ENCODE data around the gene NOTCH4. TPM values are rescaled to one million over a fixed set of nuclear protein-coding genes. Genes with fewer than 3 reads are reported as not detected.
A peak's percentile ranks its signal among the peaks of the same experiment; 100 is the strongest.

NOTCH4 gene
- total RNA-seq, 1 experiment from 2014 or later = 0.43 TPM

- Mint-ChIP-seq H3K4me3 (ENCODE audit: unreplicated experiment) (no peak overlapping the region), H3K27ac (ENCODE audit: unreplicated experiment) (no peak overlapping the region), H3K27me3 (ENCODE audit: insufficient read depth, unreplicated experiment) (no peaks in the 10 kb centered on the region), H3K36me3 (ENCODE audit: insufficient read depth, unreplicated experiment) (peaks cover 100% of the 10 kb centered on the region), H3K4me1 (ENCODE audit: low read depth, unreplicated experiment) (peaks cover 14% of the 10 kb centered on the region), H3K9me3 (ENCODE audit: unreplicated experiment) (no peaks in the 10 kb centered on the region)
- Histone ChIP-seq H3K4me1 (peaks cover 24% of the 10 kb centered on the region), H3K27me3 (replicated peaks; ENCODE audit: control insufficient read depth, insufficient read depth, low read length) (no peaks in the 10 kb centered on the region), H3K4me3 (ENCODE audit: low read depth, low read length) (no peak overlapping the region), H3K9me3 (no peaks in the 10 kb centered on the region), H3K36me3 (ENCODE audit: control insufficient read depth, insufficient read depth, low read length) (0 out of 2 replicates have a peak, but pooled peaks cover 1% of the 10 kb centered on the region)
- no peak for TF ChIP-seq CTCF (IDR thresholded peaks at IDR 0.05; ENCODE audit: insufficient read depth in 1 of 2, low read depth in 1 of 2, low read length in 1 of 2, severe bottlenecking in 1 of 2, unreplicated experiment in 1 of 2)
- no peak for DNase-seq
- intact Hi-C loops (cut with micrococcal nuclease; ENCODE audit: unreplicated experiment) = no loop called here
- CTCF ChIA-PET = no interaction called here
- POLR2A ChIA-PET = interaction anchor here (0.7 kb wide), 1 partner anchor 38 kb away, joined by 4 read pairs; the partner anchor contains the start of gene ATF6B
- BruUV-seq (replicated peaks) = no TSS peak
Observed at GRCh38 chr6:32166411-32167061, 57.3 kb downstream of the NOTCH4 start.

GRCh38 chr6:32164295-32164694 is 59.6 kb downstream of the NOTCH4 start, which contains the start of gene EGFL8:
TSS of gene EGFL8 (plus strand) at chr6:32164595. CDS start at chr6:32166166, 1,571 bp downstream.
- TF ChIP-seq CTCF (IDR thresholded peaks at IDR 0.05; ENCODE audit: insufficient read depth in 1 of 2, low read depth in 1 of 2, low read length in 1 of 2, severe bottlenecking in 1 of 2, unreplicated experiment in 1 of 2) = no peak
- H3K9me3 Mint-ChIP-seq (ENCODE audit: unreplicated experiment) = no peaks in the 10 kb centered on the region
- peaks cover 20% of the 10 kb centered on the region for H3K4me1 ChIP-seq
- H3K36me3 ChIP-seq (ENCODE audit: control insufficient read depth, insufficient read depth, low read length) = 0 out of 2 replicates have a peak, but pooled peaks cover 1% of the 10 kb centered on the region
- no peaks in the 10 kb centered on the region for H3K27me3 ChIP-seq (replicated peaks; ENCODE audit: control insufficient read depth, insufficient read depth, low read length)
- intact Hi-C loops (cut with micrococcal nuclease; ENCODE audit: unreplicated experiment) = no loop called here
- no peak within 1 kb of the TSS for H3K4me3 ChIP-seq (ENCODE audit: low read depth, low read length)
- H3K4me3 Mint-ChIP-seq (ENCODE audit: unreplicated experiment) = no peak within 1 kb of the TSS
- H3K9me3 ChIP-seq = no peaks in the 10 kb centered on the region
- no TSS peak for BruUV-seq (replicated peaks)
- H3K4me1 Mint-ChIP-seq (ENCODE audit: low read depth, unreplicated experiment) = peaks cover 7% of the 10 kb centered on the region
- peak within 1 kb of the TSS; percentile 76 for H3K27ac Mint-ChIP-seq (ENCODE audit: unreplicated experiment)
- ChIA-PET POLR2A (interaction anchor here (0.8 kb wide), 1 partner anchor 34 kb away, joined by 5 read pairs; the partner anchor contains the start of gene FKBPL), CTCF (interaction anchor here (1.6 kb wide), 1 partner anchor 10 kb away, joined by 5 read pairs; no protein-coding TSS in a partner anchor)
- no peak for DNase-seq
- H3K27me3 Mint-ChIP-seq (ENCODE audit: insufficient read depth, unreplicated experiment) = no peaks in the 10 kb centered on the region
- peaks cover 93% of the 10 kb centered on the region for H3K36me3 Mint-ChIP-seq (ENCODE audit: insufficient read depth, unreplicated experiment)

GRCh38 chr6:32163559-32164258 is 60.2 kb downstream of the NOTCH4 start:
- peak overlapping the region; percentile 65 for H3K27ac Mint-ChIP-seq (ENCODE audit: unreplicated experiment)

More at GRCh38 chr6:32163559-32164258, 60.2 kb downstream of the NOTCH4 start:
- Mint-ChIP-seq H3K36me3 (ENCODE audit: insufficient read depth, unreplicated experiment) (peaks cover 93% of the 10 kb centered on the region), H3K9me3 (ENCODE audit: unreplicated experiment) (no peaks in the 10 kb centered on the region), H3K4me1 (ENCODE audit: low read depth, unreplicated experiment) (peaks cover 9% of the 10 kb centered on the region), H3K27me3 (ENCODE audit: insufficient read depth, unreplicated experiment) (no peaks in the 10 kb centered on the region), H3K4me3 (ENCODE audit: unreplicated experiment) (no peak overlapping the region)
- no peaks in the 10 kb centered on the region for H3K27me3 ChIP-seq (replicated peaks; ENCODE audit: control insufficient read depth, insufficient read depth, low read length)
- ChIA-PET CTCF (interaction anchor here (1.6 kb wide), 1 partner anchor 9 kb away, joined by 5 read pairs; no protein-coding TSS in a partner anchor), POLR2A (no interaction called here)
- TF ChIP-seq CTCF (IDR thresholded peaks at IDR 0.05; ENCODE audit: insufficient read depth in 1 of 2, low read depth in 1 of 2, low read length in 1 of 2, severe bottlenecking in 1 of 2, unreplicated experiment in 1 of 2) = no peak
- no peaks in the 10 kb centered on the region for H3K9me3 ChIP-seq
- no TSS peak for BruUV-seq (replicated peaks)
- intact Hi-C loops (cut with micrococcal nuclease; ENCODE audit: unreplicated experiment) = no loop called here
- DNase-seq = no peak
- H3K4me1 ChIP-seq = peaks cover 14% of the 10 kb centered on the region
- H3K4me3 ChIP-seq (ENCODE audit: low read depth, low read length) = no peak overlapping the region
- H3K36me3 ChIP-seq (ENCODE audit: control insufficient read depth, insufficient read depth, low read length) = 0 out of 2 replicates have a peak, but pooled peaks cover 1% of the 10 kb centered on the region

All from Caco-2 (cell line).